Measurements from ENCODE around the gene DCXR.

DNA sequence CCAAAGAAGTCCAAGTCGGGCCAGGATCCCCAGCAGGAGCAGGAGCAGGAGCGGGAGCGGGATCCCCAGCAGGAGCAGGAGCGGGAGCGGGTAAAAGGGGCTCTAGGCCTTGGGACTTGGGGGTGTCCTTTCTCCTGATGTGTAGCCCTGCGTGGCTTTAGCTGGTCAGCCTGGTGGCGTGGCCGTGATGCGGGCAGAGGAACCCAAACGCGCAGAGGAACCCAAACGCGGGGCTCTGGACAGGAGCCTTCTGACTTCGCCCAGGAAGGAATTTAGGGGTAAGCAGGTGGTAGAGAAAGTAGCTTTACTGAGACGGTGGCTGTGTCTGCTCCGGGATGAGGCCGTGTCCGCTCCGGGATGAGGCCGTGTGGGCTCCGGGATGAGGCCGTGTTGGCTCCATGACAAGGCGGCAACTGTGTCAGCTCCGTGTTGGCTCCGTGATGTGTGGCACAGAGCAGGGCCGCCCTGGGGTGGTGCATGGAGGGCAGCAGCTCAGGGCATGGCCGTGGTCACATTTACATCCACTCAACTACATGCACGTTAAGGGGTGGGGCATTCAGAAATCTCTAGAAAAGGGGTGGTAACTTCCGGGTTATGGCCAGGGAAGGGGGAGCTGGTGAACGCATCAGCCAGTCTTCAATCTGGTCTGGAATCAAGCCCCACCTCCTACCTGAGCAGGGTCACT lies 40.6 kb downstream of the DCXR start:
- TF ChIP-seq YY1 (IDR thresholded peaks at IDR 0.05; ENCODE audit: insufficient read depth, insufficient read length), result no peak
- no peak for TF ChIP-seq ZNF274 (IDR thresholded peaks at IDR 0.05; ENCODE audit: low read depth, low read length)

Measured in NT2/D1 (cell line).